ENCODE results near the gene ARSA.
A peak's percentile ranks its signal among the peaks of the same experiment; 100 is the strongest.
"Not testable (repeated sequence)": the region's sequence is repeated elsewhere in the genome, so short reads cannot be mapped to it uniquely, and the experiment has no call there.

ARSA gene

DNA sequence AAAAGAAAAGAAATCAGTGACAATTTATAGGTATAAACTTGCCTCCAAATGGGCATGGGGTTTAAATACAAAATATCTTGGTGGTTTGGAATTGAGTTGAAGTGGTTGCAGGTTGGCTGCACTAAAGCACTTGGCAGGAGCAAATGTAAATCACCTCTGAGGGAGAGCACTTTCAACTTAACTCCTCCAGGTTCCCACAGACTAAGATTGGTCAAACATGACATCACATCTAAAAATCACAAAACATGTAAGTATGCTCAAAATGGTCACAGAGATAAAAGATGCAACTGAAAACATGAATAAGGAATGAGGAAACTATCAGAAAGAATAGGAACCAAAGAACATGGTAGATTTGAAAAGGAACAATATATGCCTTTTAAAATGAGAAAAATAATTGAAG is 32.4 kb upstream of the ARSA start:
- no peak overlapping the region for H3K4me3 ChIP-seq (ENCODE audit: low read depth, low read length)
- DNase-seq (ENCODE audit: low read depth) = no peak
- TF ChIP-seq MYC (IDR thresholded peaks at IDR 0.05; ENCODE audit: low read depth, low read length) (no peak), POLR2A (IDR thresholded peaks at IDR 0.05; ENCODE audit: extremely low read depth, insufficient read length) (no peak), CTCF (IDR thresholded peaks at IDR 0.05; ENCODE audit: low read depth, low read length) (no peak), MAX (IDR thresholded peaks at IDR 0.05; ENCODE audit: low read depth, low read length) (no peak)

DNA sequence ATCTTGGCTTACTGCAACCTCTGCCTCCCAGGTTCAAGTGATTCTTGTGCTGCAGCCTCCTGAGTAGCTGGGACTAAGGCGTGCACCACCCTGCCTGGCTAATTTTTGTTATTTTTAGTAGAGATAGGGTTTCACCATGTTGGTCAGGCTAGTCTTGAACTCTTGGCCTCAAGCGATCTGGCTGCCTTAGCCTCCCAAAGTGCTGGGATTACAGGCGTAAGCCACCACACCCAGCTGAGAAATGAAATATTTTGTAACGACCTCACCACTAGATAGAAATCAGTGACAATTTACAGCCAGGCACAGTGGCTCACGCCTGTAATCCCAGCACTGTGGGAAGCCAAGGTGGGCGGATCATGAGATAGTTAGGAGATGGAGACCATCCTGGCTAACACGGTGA is 31.8 kb upstream of the ARSA start:
- not testable (repeated sequence) for DNase-seq (ENCODE audit: low read depth); H3K4me3 ChIP-seq (ENCODE audit: low read depth, low read length)

- TF ChIP-seq POLR2A (IDR thresholded peaks at IDR 0.05; ENCODE audit: extremely low read depth, insufficient read length) = no peak
- no peak for TF ChIP-seq MAX (IDR thresholded peaks at IDR 0.05; ENCODE audit: low read depth, low read length)
- no peak for TF ChIP-seq MYC (IDR thresholded peaks at IDR 0.05; ENCODE audit: low read depth, low read length)
- TF ChIP-seq CTCF (IDR thresholded peaks at IDR 0.05; ENCODE audit: low read depth, low read length) = no peak
- no peak for DNase-seq (ENCODE audit: low read depth)
These were observed 30.0 kb upstream of the ARSA start for GRCh38 chr22:50657925-50658324.

GRCh38 chr22:50656122-50657070 is 28.4 kb upstream of the ARSA start:
- peak; percentile 31 for DNase-seq (ENCODE audit: low read depth)
- TF ChIP-seq POLR2A (IDR thresholded peaks at IDR 0.05; ENCODE audit: extremely low read depth, insufficient read length) (no peak), CTCF (IDR thresholded peaks at IDR 0.05; ENCODE audit: low read depth, low read length) (no peak), MYC (IDR thresholded peaks at IDR 0.05; ENCODE audit: low read depth, low read length) (no peak), MAX (IDR thresholded peaks at IDR 0.05; ENCODE audit: low read depth, low read length) (no peak)
- H3K4me3 ChIP-seq (ENCODE audit: low read depth, low read length) = no peak overlapping the region

More at GRCh38 chr22:50657925-50658324, 30.0 kb upstream of the ARSA start:
- H3K4me3 ChIP-seq (ENCODE audit: low read depth, low read length) = no peak overlapping the region

DNA sequence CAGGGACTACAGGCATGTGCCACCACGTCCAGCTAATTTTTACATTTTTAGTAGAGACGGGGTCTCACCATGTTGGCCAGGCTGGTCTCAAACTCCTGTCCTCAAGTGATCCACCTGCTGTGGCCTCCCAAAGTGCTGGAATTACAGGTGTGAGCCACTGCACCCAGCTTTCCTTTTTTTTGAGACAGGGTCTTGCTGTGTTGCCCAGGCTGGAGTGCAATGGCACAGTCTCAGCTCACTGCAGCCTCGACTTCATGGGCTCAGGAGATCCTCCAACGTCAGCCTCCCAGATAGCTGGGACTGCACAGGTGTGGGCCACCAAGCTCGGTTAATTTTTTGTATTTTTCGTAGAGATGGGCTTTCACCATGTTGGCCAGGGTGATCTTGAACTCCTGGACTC is 26.7 kb upstream of the ARSA start:
- not testable (repeated sequence) for H3K4me3 ChIP-seq (ENCODE audit: low read depth, low read length); DNase-seq (ENCODE audit: low read depth)

DNA sequence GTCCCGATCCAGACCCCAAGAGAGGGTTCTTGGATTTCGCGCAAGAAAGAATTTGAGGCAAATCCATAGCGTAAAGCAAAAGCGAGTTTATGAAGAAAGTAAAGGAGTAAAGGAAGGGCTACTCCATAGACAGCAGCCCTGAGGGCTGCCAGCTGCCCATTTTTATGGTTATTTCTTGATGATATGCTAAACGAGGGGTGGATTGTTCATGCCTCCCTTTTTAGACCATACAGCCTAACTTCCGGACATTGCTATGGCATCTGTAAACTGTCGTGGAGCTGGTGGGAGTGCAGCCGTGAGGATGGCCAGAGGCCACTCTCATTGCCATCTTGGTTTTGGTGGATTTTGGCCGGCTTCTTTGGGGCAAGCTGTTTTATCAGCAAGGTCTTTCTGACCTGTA is 25.3 kb upstream of the ARSA start:
- TF ChIP-seq CTCF (IDR thresholded peaks at IDR 0.05; ENCODE audit: low read depth, low read length) = no peak
- no peak for TF ChIP-seq POLR2A (IDR thresholded peaks at IDR 0.05; ENCODE audit: extremely low read depth, insufficient read length)
- no peak for TF ChIP-seq MAX (IDR thresholded peaks at IDR 0.05; ENCODE audit: low read depth, low read length)
- no peak for TF ChIP-seq MYC (IDR thresholded peaks at IDR 0.05; ENCODE audit: low read depth, low read length)
- no peak overlapping the region for H3K4me3 ChIP-seq (ENCODE audit: low read depth, low read length)
- DNase-seq (ENCODE audit: low read depth) = no peak

- H3K4me3 ChIP-seq (ENCODE audit: low read depth, low read length); DNase-seq (ENCODE audit: low read depth): not testable (repeated sequence)
These were observed 15.8 kb upstream of the ARSA start for GRCh38 chr22:50643821-50644101.

- not testable (repeated sequence) for DNase-seq (ENCODE audit: low read depth); H3K4me3 ChIP-seq (ENCODE audit: low read depth, low read length)
These were observed 15.3 kb upstream of the ARSA start for GRCh38 chr22:50643021-50643820.
